ENCODE data around the gene ELOB.

The ELOB gene

DNA sequence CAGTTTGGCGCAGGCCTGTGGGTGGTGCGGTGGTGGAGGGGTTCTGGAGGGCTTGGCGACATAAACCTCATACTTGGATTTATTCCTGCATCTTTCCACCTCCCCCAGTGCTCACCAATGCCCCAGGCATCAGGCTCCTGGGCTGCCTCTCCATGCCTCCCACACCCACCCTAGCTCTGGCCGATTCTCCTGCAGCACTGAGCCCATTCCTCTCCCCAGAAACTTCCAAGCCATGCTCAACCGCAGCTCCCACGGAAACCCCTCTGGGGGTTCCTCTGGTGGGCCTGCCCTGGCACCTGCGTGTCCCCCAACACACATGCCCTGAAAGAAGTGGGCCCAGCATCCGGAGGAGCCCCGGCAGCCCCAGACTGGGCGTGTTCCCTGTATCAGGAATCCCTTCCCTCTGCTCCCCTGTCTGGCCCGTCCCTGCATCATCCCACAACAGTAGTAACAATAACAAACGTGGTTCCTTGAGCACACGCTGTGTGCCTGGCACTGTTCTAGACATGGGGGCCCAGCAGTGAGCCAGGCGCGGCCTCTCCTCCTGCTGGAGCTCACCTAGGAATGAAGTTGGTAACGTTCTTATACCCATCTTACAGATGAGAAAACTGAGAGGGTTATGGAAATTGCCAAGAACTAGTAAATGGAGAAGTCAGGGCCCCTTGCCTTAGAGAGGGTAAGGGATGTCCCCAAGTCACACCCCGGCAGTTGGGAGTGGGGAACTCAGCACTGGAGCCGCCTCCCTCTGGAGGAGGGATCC lies 42.3 kb upstream of the ELOB start:
- Histone ChIP-seq H3K27ac (ENCODE audit: low read length) (no peak overlapping the region), H2AFZ (ENCODE audit: low read depth, low read length) (no peak overlapping the region), H3K36me3 (ENCODE audit: insufficient read depth, low read length) (no peaks in the 10 kb centered on the region), H3K4me1 (ENCODE audit: insufficient read depth, low read length) (no peaks in the 10 kb centered on the region), H4K20me1 (ENCODE audit: insufficient read depth, low read length) (no peaks in the 10 kb centered on the region), H3K79me2 (ENCODE audit: insufficient read depth, low read length) (no peaks in the 10 kb centered on the region), H3K9me3 (ENCODE audit: insufficient read depth, low read length, severe bottlenecking) (no peaks in the 10 kb centered on the region), H3K4me2 (ENCODE audit: insufficient read depth, low read length) (no peak overlapping the region), H3K27me3 (ENCODE audit: insufficient read depth, low read length, poor library complexity) (no peaks in the 10 kb centered on the region), H3K9ac (ENCODE audit: low read depth, low read length) (no peak overlapping the region), H3K4me3 (ENCODE audit: low read depth in 1 of 2, low read length in 2 of 2) (no peak overlapping the region)
- DNase-seq: no peak
- TF ChIP-seq, protein P1, sequence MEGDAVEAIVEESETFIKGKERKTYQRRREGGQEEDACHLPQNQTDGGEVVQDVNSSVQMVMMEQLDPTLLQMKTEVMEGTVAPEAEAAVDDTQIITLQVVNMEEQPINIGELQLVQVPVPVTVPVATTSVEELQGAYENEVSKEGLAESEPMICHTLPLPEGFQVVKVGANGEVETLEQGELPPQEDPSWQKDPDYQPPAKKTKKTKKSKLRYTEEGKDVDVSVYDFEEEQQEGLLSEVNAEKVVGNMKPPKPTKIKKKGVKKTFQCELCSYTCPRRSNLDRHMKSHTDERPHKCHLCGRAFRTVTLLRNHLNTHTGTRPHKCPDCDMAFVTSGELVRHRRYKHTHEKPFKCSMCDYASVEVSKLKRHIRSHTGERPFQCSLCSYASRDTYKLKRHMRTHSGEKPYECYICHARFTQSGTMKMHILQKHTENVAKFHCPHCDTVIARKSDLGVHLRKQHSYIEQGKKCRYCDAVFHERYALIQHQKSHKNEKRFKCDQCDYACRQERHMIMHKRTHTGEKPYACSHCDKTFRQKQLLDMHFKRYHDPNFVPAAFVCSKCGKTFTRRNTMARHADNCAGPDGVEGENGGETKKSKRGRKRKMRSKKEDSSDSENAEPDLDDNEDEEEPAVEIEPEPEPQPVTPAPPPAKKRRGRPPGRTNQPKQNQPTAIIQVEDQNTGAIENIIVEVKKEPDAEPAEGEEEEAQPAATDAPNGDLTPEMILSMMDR (IDR thresholded peaks at IDR 0.05; ENCODE audit: borderline replicate concordance, extremely low read depth, low read length, poor library complexity, severe bottlenecking): no peak
- TF ChIP-seq EZH2 (IDR thresholded peaks at IDR 0.05; ENCODE audit: borderline replicate concordance, low read depth, low read length, severe bottlenecking): no peak
- no peak for ATAC-seq (ENCODE audit: insufficient read depth, low read depth)

DNA sequence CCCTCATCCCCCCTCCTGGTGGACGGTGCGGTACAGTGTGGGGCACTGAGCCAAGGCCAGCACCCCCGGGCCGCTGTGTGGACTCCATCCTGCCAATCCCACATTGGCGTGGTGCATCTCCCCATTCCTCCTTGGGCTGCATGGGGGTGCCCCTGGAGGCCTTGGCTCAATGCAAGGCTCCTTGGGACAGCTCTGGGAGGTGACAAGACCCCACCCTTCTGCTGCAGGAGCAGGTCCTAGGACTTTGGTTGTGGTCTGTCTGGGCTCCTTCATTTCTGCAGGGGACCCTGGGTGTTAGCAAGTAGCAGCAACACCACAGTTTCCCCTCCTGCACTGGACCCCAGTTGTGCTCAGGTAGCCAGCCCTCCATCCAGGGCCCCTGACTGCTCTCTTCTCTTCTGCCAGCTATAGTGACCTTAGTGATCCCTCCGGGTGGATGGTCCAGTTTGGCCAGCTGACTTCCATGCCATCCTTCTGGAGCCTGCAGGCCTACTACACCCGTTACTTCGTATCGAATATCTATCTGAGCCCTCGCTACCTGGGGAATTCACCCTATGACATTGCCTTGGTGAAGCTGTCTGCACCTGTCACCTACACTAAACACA lies 41.3 kb upstream of the ELOB start:
- ATAC-seq (ENCODE audit: insufficient read depth, low read depth) (no peak), DNase-seq (no peak)
- Histone ChIP-seq H4K20me1 (ENCODE audit: insufficient read depth, low read length) (no peaks in the 10 kb centered on the region), H3K9me3 (ENCODE audit: insufficient read depth, low read length, severe bottlenecking) (no peaks in the 10 kb centered on the region), H3K79me2 (ENCODE audit: insufficient read depth, low read length) (no peaks in the 10 kb centered on the region), H2AFZ (ENCODE audit: low read depth, low read length) (no peak overlapping the region), H3K27me3 (ENCODE audit: insufficient read depth, low read length, poor library complexity) (no peaks in the 10 kb centered on the region), H3K4me3 (ENCODE audit: low read depth in 1 of 2, low read length in 2 of 2) (no peak overlapping the region), H3K9ac (ENCODE audit: low read depth, low read length) (no peak overlapping the region), H3K27ac (ENCODE audit: low read length) (no peak overlapping the region), H3K36me3 (ENCODE audit: insufficient read depth, low read length) (no peaks in the 10 kb centered on the region), H3K4me2 (ENCODE audit: insufficient read depth, low read length) (no peak overlapping the region), H3K4me1 (ENCODE audit: insufficient read depth, low read length) (no peaks in the 10 kb centered on the region)
- TF ChIP-seq, protein P1 (IDR thresholded peaks at IDR 0.05; ENCODE audit: borderline replicate concordance, extremely low read depth, low read length, poor library complexity, severe bottlenecking): no peak
- TF ChIP-seq EZH2 (IDR thresholded peaks at IDR 0.05; ENCODE audit: borderline replicate concordance, low read depth, low read length, severe bottlenecking): no peak

DNA sequence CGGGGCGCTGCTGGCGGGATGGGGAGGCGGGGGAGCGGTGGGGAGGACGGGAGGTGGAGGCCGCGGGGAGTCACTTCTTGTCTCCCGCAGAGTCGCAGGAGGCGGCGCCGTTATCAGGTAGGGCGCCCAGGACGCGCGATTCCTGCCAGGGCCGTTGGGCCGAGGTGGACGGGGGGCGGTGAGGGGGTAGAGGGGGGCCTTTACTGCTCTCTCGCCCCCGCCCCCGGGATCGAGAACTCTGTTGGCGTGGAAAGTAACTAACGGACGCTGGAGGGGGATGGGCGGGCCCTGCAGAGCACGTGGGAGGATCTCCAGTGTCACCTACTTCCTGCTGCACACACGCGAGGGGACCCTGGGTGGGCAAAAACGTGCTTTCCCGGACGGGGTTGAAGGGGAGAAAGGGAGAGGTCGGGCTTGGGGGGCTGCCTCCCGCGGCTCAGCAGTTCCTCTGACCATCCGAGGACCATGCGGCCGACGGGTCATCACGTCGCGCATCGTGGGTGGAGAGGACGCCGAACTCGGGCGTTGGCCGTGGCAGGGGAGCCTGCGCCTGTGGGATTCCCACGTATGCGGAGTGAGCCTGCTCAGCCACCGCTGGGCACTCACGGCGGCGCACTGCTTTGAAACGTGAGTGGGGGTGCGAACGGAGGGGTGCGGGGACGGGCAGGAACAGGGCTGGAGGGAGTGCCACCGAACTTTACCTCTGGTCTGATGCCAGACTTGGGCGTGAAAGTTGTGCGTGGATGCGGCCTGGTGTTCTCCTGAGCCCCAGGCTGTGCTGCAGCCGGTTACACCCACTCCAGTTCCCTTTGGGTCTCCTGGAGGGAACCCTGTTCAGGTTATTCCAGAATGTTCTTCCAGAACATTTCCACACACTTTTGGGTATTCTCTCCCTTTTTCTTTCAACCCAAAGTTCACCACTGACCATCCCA lies 40.5 kb upstream of the ELOB start:
- no peak for TF ChIP-seq EZH2 (IDR thresholded peaks at IDR 0.05; ENCODE audit: borderline replicate concordance, low read depth, low read length, severe bottlenecking)
- TF ChIP-seq, protein P1 (IDR thresholded peaks at IDR 0.05; ENCODE audit: borderline replicate concordance, extremely low read depth, low read length, poor library complexity, severe bottlenecking): no peak
- no peak for DNase-seq
- Histone ChIP-seq H3K9ac (ENCODE audit: low read depth, low read length) (no peak overlapping the region), H3K27me3 (ENCODE audit: insufficient read depth, low read length, poor library complexity) (no peaks in the 10 kb centered on the region), H3K9me3 (ENCODE audit: insufficient read depth, low read length, severe bottlenecking) (no peaks in the 10 kb centered on the region), H3K4me2 (ENCODE audit: insufficient read depth, low read length) (no peak overlapping the region), H3K4me1 (ENCODE audit: insufficient read depth, low read length) (no peaks in the 10 kb centered on the region), H3K79me2 (ENCODE audit: insufficient read depth, low read length) (no peaks in the 10 kb centered on the region), H3K36me3 (ENCODE audit: insufficient read depth, low read length) (no peaks in the 10 kb centered on the region), H4K20me1 (ENCODE audit: insufficient read depth, low read length) (no peaks in the 10 kb centered on the region), H2AFZ (ENCODE audit: low read depth, low read length) (no peak overlapping the region), H3K27ac (ENCODE audit: low read length) (no peak overlapping the region), H3K4me3 (ENCODE audit: low read depth in 1 of 2, low read length in 2 of 2) (no peak overlapping the region)
- ATAC-seq (ENCODE audit: insufficient read depth, low read depth): no peak

All from DND-41 (cell line).